GM21423 (cell line): ENCODE measurements around the gene BSN.

Experiments
- ATAC-seq: cut with Tn5 transposase; IDR thresholded peaks from one replicate; pipeline ENCODE4 v1.9.1; 2021; ENCODE audit warnings: mild to moderate bottlenecking, moderate library complexity; ENCODE audit not compliant: unreplicated experiment

Gene BSN

GRCh38 chr3:49553692-49554632, at the start of gene BSN:
Gene BSN, plus strand, starts transcription at chr3:49554477. Its CDS starts 126 bp downstream, at chr3:49554603.
- ATAC-seq = peak; percentile 79

- no peak for ATAC-seq
Measured at GRCh38 chr3:49506906-49507305, 47.4 kb upstream of the BSN start.

GRCh38 chr3:49509028-49509561, 45.2 kb upstream of the BSN start:
- ATAC-seq = no peak

- no peak for ATAC-seq
Measured at GRCh38 chr3:49511639-49512038, 42.6 kb upstream of the BSN start.

- no peak for ATAC-seq
Measured at GRCh38 chr3:49512781-49513355, 41.4 kb upstream of the BSN start.

- ATAC-seq = no peak
Measured at GRCh38 chr3:49513494-49514124, 40.7 kb upstream of the BSN start.

GRCh38 chr3:49518016-49518415, 36.3 kb upstream of the BSN start:
- no peak for ATAC-seq

GRCh38 chr3:49518441-49518840, 35.8 kb upstream of the BSN start:
- ATAC-seq = no peak

GRCh38 chr3:49519296-49519695, 35.0 kb upstream of the BSN start:
- no peak for ATAC-seq

GRCh38 chr3:49519916-49520385, 34.3 kb upstream of the BSN start:
- no peak for ATAC-seq

- ATAC-seq = no peak
Measured at GRCh38 chr3:49523756-49524747, 30.2 kb upstream of the BSN start.

- ATAC-seq = no peak
Measured at GRCh38 chr3:49529567-49529966, 24.7 kb upstream of the BSN start.

GRCh38 chr3:49530231-49530630, 24.0 kb upstream of the BSN start:
- ATAC-seq = no peak

GRCh38 chr3:49530701-49531100, 23.6 kb upstream of the BSN start:
- no peak for ATAC-seq

GRCh38 chr3:49531218-49531617, 23.1 kb upstream of the BSN start:
- no peak for ATAC-seq

GRCh38 chr3:49531715-49532114, 22.6 kb upstream of the BSN start:
- ATAC-seq = no peak

GRCh38 chr3:49533031-49533430, 21.2 kb upstream of the BSN start:
- no peak for ATAC-seq

- ATAC-seq = no peak
Measured at GRCh38 chr3:49533786-49534519, 20.3 kb upstream of the BSN start.

GRCh38 chr3:49534581-49535441, 19.5 kb upstream of the BSN start:
- no peak for ATAC-seq
